ENCODE results near the gene KRTAP1-5. TPM values are rescaled to one million over a fixed set of nuclear protein-coding genes. Genes with fewer than 3 reads are reported as not detected.
"Not testable (repeated sequence)": the region's sequence is repeated elsewhere in the genome, so short reads cannot be mapped to it uniquely, and the experiment has no call there.

Gene KRTAP1-5
- total RNA-seq, 4 donors from 2014 or later = not detected

DNA sequence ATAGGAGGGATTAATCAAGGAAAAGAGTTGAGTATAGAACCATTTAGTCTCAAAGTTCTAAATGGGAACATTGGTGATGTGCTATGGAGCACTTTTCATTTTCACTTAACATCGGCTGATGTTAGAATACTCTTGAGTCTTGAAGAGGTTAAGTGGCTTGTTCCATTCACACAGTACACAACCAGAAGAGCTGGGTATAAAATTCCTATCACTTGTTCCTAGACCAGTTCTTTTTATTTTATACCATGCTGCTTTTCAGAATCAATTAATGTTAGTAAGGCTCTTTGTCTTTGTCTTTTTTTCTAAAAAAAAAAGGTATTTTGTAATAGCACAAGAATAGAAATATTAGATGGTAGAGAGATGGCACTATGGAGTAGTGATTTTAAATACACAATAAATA lies 15.9 kb upstream of the KRTAP1-5 start:
- peaks cover 0 to 5% (median 0%) of the 10 kb centered on the region in 4 donors for H3K27me3 ChIP-seq
- intact Hi-C loops (cut with DNase I) = no loop called here
- no peak overlapping the region for H3K4me3 ChIP-seq
- TF ChIP-seq CTCF (IDR thresholded peaks at IDR 0.05) = no peak
- TF ChIP-seq POLR2A (IDR thresholded peaks at IDR 0.05) = no peak
- no peaks in the 10 kb centered on the region for H3K9me3 ChIP-seq
- 96 to 100% methylated on average over 1 of the region's 1 CpG for WGBS, 2 donors
- DNase-seq = no peak
- H3K4me1 ChIP-seq = peaks cover 0 to 11% (median 0%) of the 10 kb centered on the region in 3 donors
- no peaks in the 10 kb centered on the region for H3K36me3 ChIP-seq
- no peak overlapping the region for H3K27ac ChIP-seq

- H3K27ac ChIP-seq; H3K36me3 ChIP-seq; H3K27me3 ChIP-seq; H3K9me3 ChIP-seq; H3K4me3 ChIP-seq; intact Hi-C loops (cut with DNase I); DNase-seq: not testable (repeated sequence)
- WGBS, 2 donors = 37 to 76% methylated on average over 3 to 8 of the region's 14 CpGs
- peaks cover 0 to 11% (median 0%) of the 10 kb centered on the region in 3 donors for H3K4me1 ChIP-seq
Measured at GRCh38 chr17:41040783-41041571, 14.0 kb upstream of the KRTAP1-5 start, which contains the start of gene KRTAP1-1. Gene KRTAP1-1, minus strand, starts transcription at chr17:41041450. Its CDS starts 53 bp downstream, at chr17:41041397.

DNA sequence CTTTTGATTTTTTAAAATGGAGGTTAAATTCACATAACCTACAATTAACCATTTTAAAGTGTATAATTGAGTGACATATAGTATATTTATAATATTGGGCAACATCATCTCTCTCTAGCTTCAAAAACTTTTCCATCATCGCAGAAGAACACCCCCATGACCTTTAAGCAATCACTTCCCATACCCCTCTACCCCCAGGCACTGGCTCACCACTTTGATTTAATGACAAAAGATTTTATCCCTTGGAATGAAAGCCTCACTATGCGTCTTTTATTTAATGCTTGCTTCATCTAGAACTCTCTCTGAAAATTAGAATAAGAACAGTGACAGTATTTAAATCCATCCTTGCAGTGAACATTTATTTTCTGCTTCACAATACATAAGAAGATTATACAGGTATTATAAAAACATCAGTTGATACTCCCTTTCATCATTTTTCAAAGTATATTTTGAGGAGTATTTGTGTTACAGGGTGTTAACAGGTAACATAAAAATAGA lies 10.9 kb upstream of the KRTAP1-5 start:
- Histone ChIP-seq H3K27ac (no peak overlapping the region), H3K27me3 (no peaks in the 10 kb centered on the region), H3K36me3 (no peaks in the 10 kb centered on the region), H3K4me1 (peaks cover 0 to 22% (median 3%) of the 10 kb centered on the region in 3 donors), H3K9me3 (no peaks in the 10 kb centered on the region), H3K4me3 (no peak overlapping the region)
- DNase-seq = no peak
- no peak for TF ChIP-seq CTCF (IDR thresholded peaks at IDR 0.05)
- no peak for TF ChIP-seq POLR2A (IDR thresholded peaks at IDR 0.05)
- intact Hi-C loops (cut with DNase I) = no loop called here
- WGBS, 2 donors = 65 to 66% methylated on average over 2 of the region's 2 CpGs

- DNase-seq; H3K27me3 ChIP-seq; H3K36me3 ChIP-seq; H3K4me3 ChIP-seq; intact Hi-C loops (cut with DNase I); H3K9me3 ChIP-seq; H3K27ac ChIP-seq: not testable (repeated sequence)
- WGBS, 2 donors = 90 to 91% methylated on average over 3 to 7 of the region's 10 CpGs
- peaks cover 0 to 16% (median 3%) of the 10 kb centered on the region in 3 donors for H3K4me1 ChIP-seq
Measured at GRCh38 chr17:41034346-41034935, 7.4 kb upstream of the KRTAP1-5 start, which contains the start of gene KRTAP1-3. Gene KRTAP1-3, minus strand, starts transcription at chr17:41034874. Its CDS starts 53 bp downstream, at chr17:41034821.

DNA sequence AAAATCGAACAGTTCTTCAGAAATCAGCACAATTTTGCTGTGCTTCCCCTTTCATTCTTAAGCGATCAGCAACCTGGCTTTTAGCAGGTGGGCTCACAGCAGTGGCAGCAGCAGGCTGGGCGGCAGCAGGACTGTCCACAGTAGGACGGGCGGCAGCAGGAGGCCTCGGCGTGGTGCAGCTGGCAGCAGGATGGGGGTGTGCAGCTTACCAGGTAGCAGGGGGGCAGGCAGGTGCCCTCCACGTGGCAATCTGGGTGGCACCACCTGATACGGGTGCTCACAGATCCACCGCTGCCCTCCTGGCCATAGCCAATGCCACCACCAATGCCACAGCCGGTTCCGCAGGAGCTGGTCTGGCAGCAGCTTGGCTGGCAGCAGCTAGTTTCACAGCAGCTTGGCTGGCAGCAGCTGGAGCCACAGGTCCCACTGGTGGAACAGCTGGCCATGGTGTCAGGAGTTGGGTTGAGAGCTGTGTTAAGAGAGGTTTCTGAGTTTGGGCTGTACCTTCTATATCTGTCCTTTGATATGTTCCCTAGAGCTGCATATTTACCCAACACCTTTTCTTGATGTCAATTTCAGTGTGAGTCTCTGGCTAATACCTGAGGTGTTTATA lies 2.7 kb upstream of the KRTAP1-5 start, which contains the start of gene KRTAP1-4:
Gene KRTAP1-4, minus strand, starts transcription at position 563 of the 613 bp plus-strand sequence. Its CDS starts 117 bp downstream, at position 446.
- Histone ChIP-seq H3K36me3 (no peaks in the 10 kb centered on the region), H3K4me3 (no peak within 1 kb of the TSS), H3K9me3 (no peaks in the 10 kb centered on the region), H3K27ac (no peak within 1 kb of the TSS), H3K27me3 (peaks cover 0 to 32% (median 0%) of the 10 kb centered on the region in 4 donors), H3K4me1 (peaks cover 0 to 21% (median 2%) of the 10 kb centered on the region in 3 donors)
- TF ChIP-seq CTCF (IDR thresholded peaks at IDR 0.05) (no peak), POLR2A (IDR thresholded peaks at IDR 0.05) (no peak)
- no peak for DNase-seq
- intact Hi-C loops (cut with DNase I) = no loop called here
- 81 to 94% methylated on average over 2 to 9 of the region's 12 CpGs for WGBS, 2 donors
